ENCODE data around the gene NKAIN2.
"Not testable (repeated sequence)": the region's sequence is repeated elsewhere in the genome, so short reads cannot be mapped to it uniquely, and the experiment has no call there.

Gene NKAIN2

GRCh38 chr6:124512431-124512830 is 708.8 kb downstream of the NKAIN2 start:
- no peak for DNase-seq (ENCODE audit: low read depth in 2 of 2)

GRCh38 chr6:124517339-124517738 is 713.7 kb downstream of the NKAIN2 start:
- DNase-seq (ENCODE audit: low read depth in 2 of 2) = no peak

GRCh38 chr6:124520514-124520913 is 716.8 kb downstream of the NKAIN2 start:
- DNase-seq (ENCODE audit: low read depth in 2 of 2) = no peak

GRCh38 chr6:124522335-124522734 is 718.7 kb downstream of the NKAIN2 start:
- DNase-seq (ENCODE audit: low read depth in 2 of 2) = no peak

- DNase-seq (ENCODE audit: low read depth in 2 of 2) = no peak
Observed at GRCh38 chr6:124524491-124525200, 721.0 kb downstream of the NKAIN2 start.

- no peak for DNase-seq (ENCODE audit: low read depth in 2 of 2)
Observed at GRCh38 chr6:124530926-124531325, 727.3 kb downstream of the NKAIN2 start.

- no peak for DNase-seq (ENCODE audit: low read depth in 2 of 2)
Observed at GRCh38 chr6:124535299-124535698, 731.6 kb downstream of the NKAIN2 start.

- DNase-seq (ENCODE audit: low read depth in 2 of 2) = no peak
Observed at GRCh38 chr6:124535746-124536145, 732.1 kb downstream of the NKAIN2 start.

- DNase-seq (ENCODE audit: low read depth in 2 of 2) = no peak
Observed at GRCh38 chr6:124536157-124536841, 732.6 kb downstream of the NKAIN2 start.

- DNase-seq (ENCODE audit: low read depth in 2 of 2) = no peak
Observed at GRCh38 chr6:124536842-124537191, 733.2 kb downstream of the NKAIN2 start.

GRCh38 chr6:124539096-124539495 is 735.4 kb downstream of the NKAIN2 start:
- DNase-seq (ENCODE audit: low read depth in 2 of 2) = no peak

- DNase-seq (ENCODE audit: low read depth in 2 of 2) = no peak
Observed at GRCh38 chr6:124541573-124541972, 737.9 kb downstream of the NKAIN2 start.

GRCh38 chr6:124546601-124547000 is 742.9 kb downstream of the NKAIN2 start:
- no peak for DNase-seq (ENCODE audit: low read depth in 2 of 2)

GRCh38 chr6:124551711-124552233 is 748.1 kb downstream of the NKAIN2 start:
- no peak for DNase-seq (ENCODE audit: low read depth in 2 of 2)

GRCh38 chr6:124557873-124558272 is 754.2 kb downstream of the NKAIN2 start:
- DNase-seq (ENCODE audit: low read depth in 2 of 2) = no peak

- DNase-seq (ENCODE audit: low read depth in 2 of 2) = not testable (repeated sequence)
Observed at GRCh38 chr6:124560078-124560477, 756.4 kb downstream of the NKAIN2 start.

GRCh38 chr6:124560873-124561567 is 757.4 kb downstream of the NKAIN2 start:
- no peak for DNase-seq (ENCODE audit: low read depth in 2 of 2)

GRCh38 chr6:124561635-124562130 is 758.0 kb downstream of the NKAIN2 start:
- no peak for DNase-seq (ENCODE audit: low read depth in 2 of 2)

GRCh38 chr6:124564125-124564524 is 760.5 kb downstream of the NKAIN2 start:
- DNase-seq (ENCODE audit: low read depth in 2 of 2) = not testable (repeated sequence)

GRCh38 chr6:124567401-124567800 is 763.7 kb downstream of the NKAIN2 start:
- no peak for DNase-seq (ENCODE audit: low read depth in 2 of 2)

- DNase-seq (ENCODE audit: low read depth in 2 of 2) = no peak
Observed at GRCh38 chr6:124573953-124574352, 770.3 kb downstream of the NKAIN2 start.

- DNase-seq (ENCODE audit: low read depth in 2 of 2) = no peak
Observed at GRCh38 chr6:124577734-124578281, 774.1 kb downstream of the NKAIN2 start.

Measured in stimulated activated CD4-positive, alpha-beta T cell treated with anti-CD3 and anti-CD28 coated beads, Interleukin-4, amount 100 ng/mL, for 48 hours (primary cell).